ENCODE results near the gene SLC12A9.
A peak's percentile ranks its signal among the peaks of the same experiment; 100 is the strongest.

Gene SLC12A9

GRCh38 chr7:100895956-100896731 lies 43.6 kb downstream of the SLC12A9 start:
- Histone ChIP-seq H3K27ac (ENCODE audit: extremely low read depth, low read depth, low read length) (no peak overlapping the region), H3K4me3 (ENCODE audit: low read depth, low read length) (peak overlapping the region; percentile 32), H3K4me1 (ENCODE audit: control insufficient read depth, insufficient read depth, low read length) (no peaks in the 10 kb centered on the region; the same call in 1 of the 2 replicates), H3K9me3 (ENCODE audit: control insufficient read depth, insufficient read depth, low read depth, low read length) (no peaks in the 10 kb centered on the region), H3K36me3 (ENCODE audit: control insufficient read depth in 2 of 2, insufficient read depth in 1 of 2, low read length in 2 of 2) (no peaks in the 10 kb centered on the region)
- ChIA-PET POLR2A (interaction anchor here (0.6 kb wide), 1 partner anchor 21 kb away, joined by 3 read pairs; the partner anchor contains the start of gene SRRT), CTCF (interaction anchor here (1.3 to 3.0 kb wide), 5 partner anchors 158 to 297 kb away, joined by 3 to 27 read pairs (median 11); no protein-coding TSS in a partner anchor)
- TF ChIP-seq ZNF692 (tag by site-specific recombination; IDR thresholded peaks at IDR 0.05) (peak; percentile 72), ZBTB48 (tag by site-specific recombination; IDR thresholded peaks at IDR 0.05) (peak; percentile 98), ZNF548 (tag by site-specific recombination; IDR thresholded peaks at IDR 0.05) (no peak), ZNF76 (tag by site-specific recombination; IDR thresholded peaks at IDR 0.05; ENCODE audit: borderline replicate concordance, low read depth) (peak; percentile 75), ZNF169 (tag by site-specific recombination; IDR thresholded peaks at IDR 0.05) (peak; percentile 26; the same call in 1 of the 2 replicates), ZNF391 (tag by site-specific recombination; IDR thresholded peaks at IDR 0.05; ENCODE audit: borderline replicate concordance, low read depth) (no peak), GLI2 (tag by site-specific recombination; IDR thresholded peaks at IDR 0.05; ENCODE audit: borderline replicate concordance, low read depth) (no peak), ZBTB26 (tag by site-specific recombination; optimal IDR thresholded peaks at IDR 0.05) (peak; percentile 47), SCRT1 (tag by site-specific recombination; IDR thresholded peaks at IDR 0.05; ENCODE audit: borderline replicate concordance) (peak; percentile 92), ZNF121 (tag by site-specific recombination; IDR thresholded peaks at IDR 0.05) (no peak), ZNF146 (tag by site-specific recombination; IDR thresholded peaks at IDR 0.05) (0 out of 2 replicates have a peak, but pooled peaks have one; percentile 11), ZNF843 (tag by site-specific recombination; IDR thresholded peaks at IDR 0.05) (peak; percentile 49; the same call in 1 of the 2 replicates), ZNF155 (tag by site-specific recombination; IDR thresholded peaks at IDR 0.05) (no peak), SALL2 (tag by site-specific recombination; IDR thresholded peaks at IDR 0.05; ENCODE audit: borderline replicate concordance) (0 out of 2 replicates have a peak, but pooled peaks have one; percentile 11), ZNF560 (tag by site-specific recombination; IDR thresholded peaks at IDR 0.05; ENCODE audit: borderline replicate concordance) (no peak), ZNF529 (tag by site-specific recombination; IDR thresholded peaks at IDR 0.05; ENCODE audit: insufficient replicate concordance) (no peak), ZNF184 (tag by site-specific recombination; IDR thresholded peaks at IDR 0.05) (0 out of 2 replicates have a peak, but pooled peaks have one; percentile 6), ZNF621 (tag by site-specific recombination; IDR thresholded peaks at IDR 0.05) (no peak), SP3 (tag by site-specific recombination; IDR thresholded peaks at IDR 0.05) (peak; percentile 68), SETDB1 (IDR thresholded peaks at IDR 0.05; ENCODE audit: insufficient read length, low read length) (no peak), ZNF175 (tag by site-specific recombination; IDR thresholded peaks at IDR 0.05) (no peak), ZBTB6 (tag by site-specific recombination; IDR thresholded peaks at IDR 0.05) (no peak), ZNF132 (tag by site-specific recombination; IDR thresholded peaks at IDR 0.05; ENCODE audit: borderline replicate concordance) (no peak), RBAK (tag by site-specific recombination; IDR thresholded peaks at IDR 0.05) (peak; percentile 24; the same call in 1 of the 2 replicates)
- TF ChIP-seq, protein P1, sequence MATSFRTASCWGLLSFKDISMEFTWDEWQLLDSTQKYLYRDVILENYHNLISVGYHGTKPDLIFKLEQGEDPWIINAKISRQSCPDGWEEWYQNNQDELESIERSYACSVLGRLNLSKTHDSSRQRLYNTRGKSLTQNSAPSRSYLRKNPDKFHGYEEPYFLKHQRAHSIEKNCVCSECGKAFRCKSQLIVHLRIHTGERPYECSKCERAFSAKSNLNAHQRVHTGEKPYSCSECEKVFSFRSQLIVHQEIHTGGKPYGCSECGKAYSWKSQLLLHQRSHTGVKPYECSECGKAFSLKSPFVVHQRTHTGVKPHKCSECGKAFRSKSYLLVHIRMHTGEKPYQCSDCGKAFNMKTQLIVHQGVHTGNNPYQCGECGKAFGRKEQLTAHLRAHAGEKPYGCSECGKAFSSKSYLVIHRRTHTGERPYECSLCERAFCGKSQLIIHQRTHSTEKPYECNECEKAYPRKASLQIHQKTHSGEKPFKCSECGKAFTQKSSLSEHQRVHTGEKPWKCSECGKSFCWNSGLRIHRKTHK (tag by site-specific recombination; IDR thresholded peaks at IDR 0.05) = no peak
- TF ChIP-seq, protein P2, sequence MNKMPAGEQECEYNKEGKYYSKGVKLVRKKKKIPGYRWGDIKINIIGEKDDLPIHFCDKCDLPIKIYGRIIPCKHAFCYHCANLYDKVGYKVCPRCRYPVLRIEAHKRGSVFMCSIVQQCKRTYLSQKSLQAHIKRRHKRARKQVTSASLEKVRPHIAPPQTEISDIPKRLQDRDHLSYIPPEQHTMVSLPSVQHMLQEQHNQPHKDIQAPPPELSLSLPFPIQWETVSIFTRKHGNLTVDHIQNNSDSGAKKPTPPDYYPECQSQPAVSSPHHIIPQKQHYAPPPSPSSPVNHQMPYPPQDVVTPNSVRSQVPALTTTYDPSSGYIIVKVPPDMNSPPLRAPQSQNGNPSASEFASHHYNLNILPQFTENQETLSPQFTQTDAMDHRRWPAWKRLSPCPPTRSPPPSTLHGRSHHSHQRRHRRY (tag by site-specific recombination; IDR thresholded peaks at IDR 0.05) = no peak
- TF ChIP-seq, protein P3, sequence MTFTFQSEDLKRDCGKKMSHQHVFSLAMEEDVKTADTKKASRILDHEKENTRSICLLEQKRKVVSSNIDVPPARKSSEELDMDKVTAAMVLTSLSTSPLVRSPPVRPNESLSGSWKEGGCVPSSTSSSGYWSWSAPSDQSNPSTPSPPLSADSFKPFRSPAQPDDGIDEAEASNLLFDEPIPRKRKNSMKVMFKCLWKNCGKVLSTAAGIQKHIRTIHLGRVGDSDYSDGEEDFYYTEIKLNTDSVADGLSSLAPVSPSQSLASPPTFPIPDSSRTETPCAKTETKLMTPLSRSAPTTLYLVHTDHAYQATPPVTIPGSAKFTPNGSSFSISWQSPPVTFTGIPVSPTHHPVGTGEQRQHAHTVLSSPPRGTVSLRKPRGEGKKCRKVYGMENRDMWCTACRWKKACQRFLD (tag by site-specific recombination; IDR thresholded peaks at IDR 0.05) = no peak
- TF ChIP-seq, protein P4, sequence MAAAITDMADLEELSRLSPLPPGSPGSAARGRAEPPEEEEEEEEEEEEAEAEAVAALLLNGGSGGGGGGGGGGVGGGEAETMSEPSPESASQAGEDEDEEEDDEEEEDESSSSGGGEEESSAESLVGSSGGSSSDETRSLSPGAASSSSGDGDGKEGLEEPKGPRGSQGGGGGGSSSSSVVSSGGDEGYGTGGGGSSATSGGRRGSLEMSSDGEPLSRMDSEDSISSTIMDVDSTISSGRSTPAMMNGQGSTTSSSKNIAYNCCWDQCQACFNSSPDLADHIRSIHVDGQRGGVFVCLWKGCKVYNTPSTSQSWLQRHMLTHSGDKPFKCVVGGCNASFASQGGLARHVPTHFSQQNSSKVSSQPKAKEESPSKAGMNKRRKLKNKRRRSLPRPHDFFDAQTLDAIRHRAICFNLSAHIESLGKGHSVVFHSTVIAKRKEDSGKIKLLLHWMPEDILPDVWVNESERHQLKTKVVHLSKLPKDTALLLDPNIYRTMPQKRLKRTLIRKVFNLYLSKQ (tag by site-specific recombination; IDR thresholded peaks at IDR 0.05; ENCODE audit: borderline replicate concordance) = no peak
